ACC112 (cell line): ENCODE measurements around the gene FZD7.

Experiments
- H2AFZ ChIP-seq: fragments of 200-600 bp; sonication (generic); one replicate; pipeline ENCODE4 v1.6.0; 2017; ENCODE audit warnings: antibody characterized with exemption, low read length; ENCODE audit not compliant: unreplicated experiment
- H3K27ac ChIP-seq: fragments of 200-600 bp; sonication (generic); 2 replicates; pipeline ENCODE4 v1.5.1; 2014; ENCODE audit warnings: low read depth, mild to moderate bottlenecking, antibody characterized with exemption, low read length, moderate library complexity
- H3K27me3 ChIP-seq: fragments of 200-600 bp; sonication (generic); 2 replicates; pipeline ENCODE4 v1.6.1; 2014; ENCODE audit warnings: mild to moderate bottlenecking, antibody characterized with exemption, low read length, moderate library complexity, mixed read lengths; ENCODE audit not compliant: insufficient read depth
- H3K36me3 ChIP-seq: fragments of 200-600 bp; sonication (generic); 2 replicates; pipeline ENCODE4 v1.6.1; 2016; ENCODE audit warnings: mild to moderate bottlenecking, antibody characterized with exemption, low read length, moderate library complexity, mixed read lengths; ENCODE audit not compliant: insufficient read depth
- H3K4me1 ChIP-seq: fragments of 200-600 bp; sonication (generic); one replicate; pipeline ENCODE4 v1.6.1; 2016; ENCODE audit warnings: low read length, mixed read lengths; ENCODE audit not compliant: insufficient read depth, unreplicated experiment, control insufficient read depth
- H3K4me3 ChIP-seq: fragments of 200-600 bp; sonication (generic); 2 replicates; pipeline ENCODE4 v1.5.1; 2014; ENCODE audit warnings: mild to moderate bottlenecking, low read depth, low read length
- H3K79me2 ChIP-seq: fragments of 200-600 bp; sonication (generic); one replicate; pipeline ENCODE4 v1.6.0; 2016; ENCODE audit warnings: low read length; ENCODE audit not compliant: control insufficient read depth, unreplicated experiment, insufficient read depth

Gene FZD7

GRCh38 chr2:202024871-202025270 lies 8.8 kb upstream of the FZD7 start:
- Histone ChIP-seq H3K36me3 (no peaks in the 10 kb centered on the region), H3K4me1 (no peaks in the 10 kb centered on the region), H3K79me2 (no peaks in the 10 kb centered on the region)

DNA sequence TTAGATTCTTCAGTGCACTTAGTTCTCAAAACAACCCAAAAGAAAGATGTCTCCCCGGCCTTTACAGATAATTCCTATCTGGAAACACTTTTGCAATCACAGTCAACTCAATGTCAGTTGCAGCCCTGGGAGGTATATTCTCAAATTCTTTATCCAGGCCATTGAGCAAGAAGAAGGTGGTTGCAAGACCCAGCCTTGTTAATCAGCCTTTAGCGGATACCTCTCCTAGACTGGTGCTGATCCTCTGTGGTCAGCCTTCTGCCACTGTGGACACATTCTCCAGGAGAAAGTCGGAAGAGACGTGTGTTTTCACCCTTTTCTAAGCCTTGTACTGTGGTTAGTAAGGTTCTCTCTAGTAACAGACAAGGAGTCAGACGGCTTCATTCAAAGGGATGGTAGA lies 7.8 kb upstream of the FZD7 start:
- Histone ChIP-seq H3K36me3 (no peaks in the 10 kb centered on the region), H3K79me2 (no peaks in the 10 kb centered on the region), H3K4me3 (no peak overlapping the region), H3K27ac (no peak overlapping the region), H3K4me1 (no peaks in the 10 kb centered on the region), H3K27me3 (no peaks in the 10 kb centered on the region), H2AFZ (no peak overlapping the region)

More at GRCh38 chr2:202024871-202025270, 8.8 kb upstream of the FZD7 start:
- H3K27ac ChIP-seq = no peak overlapping the region
- H2AFZ ChIP-seq = no peak overlapping the region
- no peaks in the 10 kb centered on the region for H3K27me3 ChIP-seq
- H3K4me3 ChIP-seq = no peak overlapping the region

GRCh38 chr2:202026507-202026906 lies 7.1 kb upstream of the FZD7 start:
- no peak overlapping the region for H3K4me3 ChIP-seq
- no peak overlapping the region for H3K27ac ChIP-seq
- H3K27me3 ChIP-seq = peaks cover 2% of the 10 kb centered on the region; the same call in 1 of the 2 replicates
- peaks cover 6% of the 10 kb centered on the region for H3K4me1 ChIP-seq
- no peak overlapping the region for H2AFZ ChIP-seq
- H3K79me2 ChIP-seq = no peaks in the 10 kb centered on the region
- H3K36me3 ChIP-seq = no peaks in the 10 kb centered on the region

DNA sequence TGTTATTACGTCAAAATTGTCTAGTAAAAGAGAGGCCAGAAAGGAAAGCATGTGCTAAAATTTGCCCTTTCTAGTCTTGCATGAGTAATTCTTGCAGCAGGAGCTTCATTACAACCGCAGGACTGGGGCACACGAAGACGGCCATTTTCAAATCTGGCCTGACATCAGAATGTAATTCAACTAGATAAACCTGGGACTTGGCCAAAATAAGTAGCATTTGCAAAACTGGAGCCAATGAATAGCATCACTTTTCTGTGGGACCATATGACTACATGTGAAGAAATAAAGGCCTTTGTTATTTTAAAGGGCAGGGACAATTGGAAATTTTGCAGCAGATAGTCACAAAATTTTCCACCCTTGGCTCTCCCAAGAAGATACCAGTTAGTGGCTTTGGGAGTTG lies 3.0 kb upstream of the FZD7 start:
- Histone ChIP-seq H2AFZ (no peak overlapping the region), H3K27me3 (peaks cover 4% of the 10 kb centered on the region), H3K27ac (no peak overlapping the region), H3K79me2 (peaks cover 1% of the 10 kb centered on the region), H3K4me1 (peaks cover 13% of the 10 kb centered on the region), H3K36me3 (no peaks in the 10 kb centered on the region), H3K4me3 (no peak overlapping the region)

DNA sequence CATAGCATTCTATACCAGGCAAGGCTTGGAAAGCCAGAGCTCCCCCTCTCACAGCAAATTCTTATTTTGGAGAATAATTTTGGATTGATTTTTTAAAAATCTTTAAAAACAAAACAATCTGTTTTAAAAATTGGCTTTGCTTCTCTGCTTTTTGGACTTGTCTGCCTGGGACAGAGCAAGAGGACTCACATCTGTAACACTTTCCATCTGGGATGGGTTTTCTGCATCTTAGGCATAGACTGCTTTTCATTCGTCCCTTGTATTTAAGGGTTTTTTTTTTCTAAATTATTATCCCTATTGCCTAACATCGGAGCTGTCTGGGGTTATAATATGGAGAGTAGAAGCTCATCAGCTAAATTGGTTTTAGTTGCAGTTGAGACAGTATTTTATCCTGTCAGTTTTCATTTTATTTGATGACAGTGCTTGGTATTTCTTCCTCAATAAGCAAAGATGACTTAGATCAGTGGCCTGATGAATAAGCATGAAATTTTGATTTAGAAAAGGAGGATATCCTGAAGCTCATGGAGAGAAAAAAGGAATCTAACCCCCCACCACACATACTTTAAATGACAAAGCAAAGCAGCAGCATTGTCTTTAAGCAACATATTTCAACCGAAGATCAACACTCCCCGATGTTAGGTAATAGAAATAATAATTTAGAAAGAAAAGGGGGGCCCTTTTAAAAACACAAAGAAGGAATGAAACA lies 2.3 kb upstream of the FZD7 start:
- Histone ChIP-seq H3K36me3 (no peaks in the 10 kb centered on the region), H3K4me1 (peaks cover 13% of the 10 kb centered on the region), H3K79me2 (peaks cover 6% of the 10 kb centered on the region), H2AFZ (no peak overlapping the region), H3K27me3 (peaks cover 7% of the 10 kb centered on the region), H3K27ac (no peak overlapping the region), H3K4me3 (no peak overlapping the region)

- Histone ChIP-seq H3K27me3 (peaks cover 7% of the 10 kb centered on the region), H3K79me2 (peaks cover 11% of the 10 kb centered on the region), H3K4me3 (peak overlapping the region; percentile 82), H3K27ac (peak overlapping the region; percentile 53; the same call in 1 of the 2 replicates), H3K4me1 (peaks cover 23% of the 10 kb centered on the region), H2AFZ (peak overlapping the region; percentile 52), H3K36me3 (no peaks in the 10 kb centered on the region)
These were observed 774 bp upstream of the FZD7 start for GRCh38 chr2:202032846-202033316.

DNA sequence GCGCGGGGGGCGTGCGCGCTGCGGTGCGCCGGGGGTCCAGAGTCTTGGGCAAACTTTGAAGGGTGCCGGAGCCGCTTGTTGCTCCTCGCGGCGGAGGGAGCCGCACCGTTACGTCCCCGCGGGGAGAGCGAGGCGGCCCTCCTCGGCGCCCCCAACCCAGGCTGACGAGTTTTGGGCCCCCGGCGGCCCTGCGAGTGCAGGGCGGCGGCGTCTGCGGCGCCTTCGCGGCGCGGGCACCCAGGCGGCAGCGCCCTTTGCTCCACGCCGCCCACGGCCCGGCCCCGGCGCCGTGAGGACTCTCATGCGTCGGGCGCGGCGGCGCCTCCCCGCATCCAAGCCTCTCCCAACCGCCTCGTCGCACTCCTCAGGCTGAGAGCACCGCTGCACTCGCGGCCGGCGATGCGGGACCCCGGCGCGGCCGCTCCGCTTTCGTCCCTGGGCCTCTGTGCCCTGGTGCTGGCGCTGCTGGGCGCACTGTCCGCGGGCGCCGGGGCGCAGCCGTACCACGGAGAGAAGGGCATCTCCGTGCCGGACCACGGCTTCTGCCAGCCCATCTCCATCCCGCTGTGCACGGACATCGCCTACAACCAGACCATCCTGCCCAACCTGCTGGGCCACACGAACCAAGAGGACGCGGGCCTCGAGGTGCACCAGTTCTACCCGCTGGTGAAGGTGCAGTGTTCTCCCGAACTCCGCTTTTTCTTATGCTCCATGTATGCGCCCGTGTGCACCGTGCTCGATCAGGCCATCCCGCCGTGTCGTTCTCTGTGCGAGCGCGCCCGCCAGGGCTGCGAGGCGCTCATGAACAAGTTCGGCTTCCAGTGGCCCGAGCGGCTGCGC lies 814 bp downstream of the FZD7 start:
- Histone ChIP-seq H3K27ac (peak overlapping the region; percentile 62), H3K4me3 (peak overlapping the region; percentile 80), H3K36me3 (no peaks in the 10 kb centered on the region), H3K79me2 (peaks cover 11% of the 10 kb centered on the region), H3K27me3 (peaks cover 7% of the 10 kb centered on the region), H3K4me1 (peaks cover 37% of the 10 kb centered on the region), H2AFZ (no peak overlapping the region)

DNA sequence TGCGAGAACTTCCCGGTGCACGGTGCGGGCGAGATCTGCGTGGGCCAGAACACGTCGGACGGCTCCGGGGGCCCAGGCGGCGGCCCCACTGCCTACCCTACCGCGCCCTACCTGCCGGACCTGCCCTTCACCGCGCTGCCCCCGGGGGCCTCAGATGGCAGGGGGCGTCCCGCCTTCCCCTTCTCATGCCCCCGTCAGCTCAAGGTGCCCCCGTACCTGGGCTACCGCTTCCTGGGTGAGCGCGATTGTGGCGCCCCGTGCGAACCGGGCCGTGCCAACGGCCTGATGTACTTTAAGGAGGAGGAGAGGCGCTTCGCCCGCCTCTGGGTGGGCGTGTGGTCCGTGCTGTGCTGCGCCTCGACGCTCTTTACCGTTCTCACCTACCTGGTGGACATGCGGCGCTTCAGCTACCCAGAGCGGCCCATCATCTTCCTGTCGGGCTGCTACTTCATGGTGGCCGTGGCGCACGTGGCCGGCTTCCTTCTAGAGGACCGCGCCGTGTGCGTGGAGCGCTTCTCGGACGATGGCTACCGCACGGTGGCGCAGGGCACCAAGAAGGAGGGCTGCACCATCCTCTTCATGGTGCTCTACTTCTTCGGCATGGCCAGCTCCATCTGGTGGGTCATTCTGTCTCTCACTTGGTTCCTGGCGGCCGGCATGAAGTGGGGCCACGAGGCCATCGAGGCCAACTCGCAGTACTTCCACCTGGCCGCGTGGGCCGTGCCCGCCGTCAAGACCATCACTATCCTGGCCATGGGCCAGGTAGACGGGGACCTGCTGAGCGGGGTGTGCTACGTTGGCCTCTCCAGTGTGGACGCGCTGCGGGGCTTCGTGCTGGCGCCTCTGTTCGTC lies 1.7 kb downstream of the FZD7 start:
- Histone ChIP-seq H3K79me2 (peaks cover 11% of the 10 kb centered on the region), H2AFZ (peak overlapping the region; percentile 22), H3K4me1 (peaks cover 39% of the 10 kb centered on the region), H3K27ac (no peak overlapping the region), H3K4me3 (peak overlapping the region; percentile 80), H3K36me3 (no peaks in the 10 kb centered on the region), H3K27me3 (peaks cover 7% of the 10 kb centered on the region)

- Histone ChIP-seq H3K36me3 (no peaks in the 10 kb centered on the region), H3K27ac (no peak overlapping the region), H3K4me1 (peaks cover 39% of the 10 kb centered on the region), H3K79me2 (peaks cover 11% of the 10 kb centered on the region), H3K4me3 (peak overlapping the region; percentile 80), H3K27me3 (peaks cover 7% of the 10 kb centered on the region), H2AFZ (no peak overlapping the region)
These were observed 2.3 kb downstream of the FZD7 start for GRCh38 chr2:202035941-202036372.

DNA sequence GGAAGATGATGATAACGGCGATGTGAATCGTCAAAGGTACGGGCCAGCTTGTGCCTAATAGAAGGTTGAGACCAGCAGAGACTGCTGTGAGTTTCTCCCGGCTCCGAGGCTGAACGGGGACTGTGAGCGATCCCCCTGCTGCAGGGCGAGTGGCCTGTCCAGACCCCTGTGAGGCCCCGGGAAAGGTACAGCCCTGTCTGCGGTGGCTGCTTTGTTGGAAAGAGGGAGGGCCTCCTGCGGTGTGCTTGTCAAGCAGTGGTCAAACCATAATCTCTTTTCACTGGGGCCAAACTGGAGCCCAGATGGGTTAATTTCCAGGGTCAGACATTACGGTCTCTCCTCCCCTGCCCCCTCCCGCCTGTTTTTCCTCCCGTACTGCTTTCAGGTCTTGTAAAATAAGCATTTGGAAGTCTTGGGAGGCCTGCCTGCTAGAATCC lies 3.0 kb downstream of the FZD7 start:
- no peaks in the 10 kb centered on the region for H3K36me3 ChIP-seq
- peak overlapping the region; percentile 80 for H3K4me3 ChIP-seq
- H2AFZ ChIP-seq = peak overlapping the region; percentile 36
- peaks cover 4% of the 10 kb centered on the region for H3K27me3 ChIP-seq
- peaks cover 32% of the 10 kb centered on the region for H3K4me1 ChIP-seq
- H3K27ac ChIP-seq = no peak overlapping the region
- H3K79me2 ChIP-seq = peaks cover 11% of the 10 kb centered on the region
